Measurements from ENCODE around the gene DPY19L2.
"Not testable (repeated sequence)": the region's sequence is repeated elsewhere in the genome, so short reads cannot be mapped to it uniquely, and the experiment has no call there.

- not testable (repeated sequence) for TF ChIP-seq CTCF (conservative IDR thresholded peaks at IDR 0.05 in 1 of 2, IDR thresholded peaks at IDR 0.05 in 1 of 2; ENCODE audit: extremely low read depth in 1 of 2, insufficient read depth in 1 of 2, low read depth in 1 of 2, low read length in 2 of 2); EZH2 (IDR thresholded peaks at IDR 0.05; ENCODE audit: borderline replicate concordance, low read length)
Observed at GRCh38 chr12:63663005-63663404, 5.3 kb downstream of the DPY19L2 start.

All from mammary epithelial cell (primary cell).